Activated CD8-positive, alpha-beta memory T cell treated with anti-CD3 and anti-CD28 coated beads for 36 hours (primary cell): ENCODE data around the gene GJB6. TPM values are rescaled to one million over a fixed set of nuclear protein-coding genes. Genes with fewer than 3 reads are reported as not detected.

Experiments used
- total RNA-seq, 2 experiments: library from RNA; stranded (reverse); gene quantifications; one replicate each; pipeline ENCODE4 v1.2.3, GENCODE V29; 2021

The GJB6 gene
- total RNA-seq, 2 experiments from 2014 or later, result 8.3 to 9.0 TPM

Other genes with a start within 250 kb of the GJB6 start
- gene GJA3, start 71.3 kb downstream of the GJB6 start, total RNA-seq, result under 1 TPM; 0.65 to 0.91 TPM
- gene GJB2, start 39.4 kb downstream of the GJB6 start, total RNA-seq, result 10 to 100 TPM; 16.6 to 17.0 TPM